IPS-18c (cell line): Measurements from ENCODE around the gene SPTB.

Experiments
- H3K4me3 ChIP-seq: 2 replicates; pipeline ENCODE4 v1.7.0; 2013; ENCODE audit warnings: low read depth, mild to moderate bottlenecking, low read length, moderate library complexity; ENCODE audit not compliant: insufficient read depth
- H3K9me3 ChIP-seq: one replicate; pipeline ENCODE4 v1.6.1; 2013; ENCODE audit warnings: mild to moderate bottlenecking, low read length, moderate library complexity; ENCODE audit not compliant: control insufficient read depth, insufficient read depth

SPTB gene

GRCh38 chr14:64864258-64864657, 15.4 kb downstream of the SPTB start:
- Histone ChIP-seq H3K4me3 (no peak overlapping the region), H3K9me3 (no peaks in the 10 kb centered on the region)

GRCh38 chr14:64861916-64862315, 17.8 kb downstream of the SPTB start:
- no peak overlapping the region for H3K4me3 ChIP-seq
- no peaks in the 10 kb centered on the region for H3K9me3 ChIP-seq

- Histone ChIP-seq H3K4me3 (no peak overlapping the region), H3K9me3 (no peaks in the 10 kb centered on the region)
These were observed 19.7 kb downstream of the SPTB start for GRCh38 chr14:64860039-64860438.

- Histone ChIP-seq H3K9me3 (no peaks in the 10 kb centered on the region), H3K4me3 (no peak overlapping the region)
These were observed 21.5 kb downstream of the SPTB start for GRCh38 chr14:64857979-64858744.

- Histone ChIP-seq H3K9me3 (no peaks in the 10 kb centered on the region), H3K4me3 (peak overlapping the region; percentile 5; the same call in 1 of the 2 replicates)
These were observed 22.9 kb downstream of the SPTB start for GRCh38 chr14:64856529-64857445.

- Histone ChIP-seq H3K4me3 (no peak overlapping the region), H3K9me3 (no peaks in the 10 kb centered on the region)
These were observed 23.8 kb downstream of the SPTB start for GRCh38 chr14:64855721-64856528.

GRCh38 chr14:64850369-64851137, 29.2 kb downstream of the SPTB start:
- Histone ChIP-seq H3K9me3 (no peaks in the 10 kb centered on the region), H3K4me3 (no peak overlapping the region)

- no peak overlapping the region for H3K4me3 ChIP-seq
- no peaks in the 10 kb centered on the region for H3K9me3 ChIP-seq
These were observed 29.8 kb downstream of the SPTB start for GRCh38 chr14:64849940-64850339.

- no peak overlapping the region for H3K4me3 ChIP-seq
These were observed 31.5 kb downstream of the SPTB start for GRCh38 chr14:64848239-64848638.

GRCh38 chr14:64846319-64846718, 33.4 kb downstream of the SPTB start:
- no peak overlapping the region for H3K4me3 ChIP-seq
- no peaks in the 10 kb centered on the region for H3K9me3 ChIP-seq

More at GRCh38 chr14:64848239-64848638, 31.5 kb downstream of the SPTB start:
- H3K9me3 ChIP-seq, result no peaks in the 10 kb centered on the region

GRCh38 chr14:64845878-64846277, 33.8 kb downstream of the SPTB start:
- Histone ChIP-seq H3K4me3 (no peak overlapping the region), H3K9me3 (no peaks in the 10 kb centered on the region)

- no peak overlapping the region for H3K4me3 ChIP-seq
- H3K9me3 ChIP-seq, result no peaks in the 10 kb centered on the region
These were observed 34.7 kb downstream of the SPTB start for GRCh38 chr14:64844969-64845536.

- H3K4me3 ChIP-seq, result no peak overlapping the region
- no peaks in the 10 kb centered on the region for H3K9me3 ChIP-seq
These were observed 35.4 kb downstream of the SPTB start for GRCh38 chr14:64844272-64844671.

GRCh38 chr14:64843548-64843947, 36.2 kb downstream of the SPTB start:
- Histone ChIP-seq H3K4me3 (no peak overlapping the region), H3K9me3 (no peaks in the 10 kb centered on the region)

- H3K9me3 ChIP-seq, result no peaks in the 10 kb centered on the region
- H3K4me3 ChIP-seq, result no peak overlapping the region
These were observed 37.6 kb downstream of the SPTB start for GRCh38 chr14:64841772-64842750.
